ENCODE measurements around the gene MYL10. TPM values are rescaled to one million over a fixed set of nuclear protein-coding genes. Genes with fewer than 3 reads are reported as not detected.

The MYL10 gene
- total RNA-seq, 1 experiment from 2014 or later = 0.30 TPM

DNA sequence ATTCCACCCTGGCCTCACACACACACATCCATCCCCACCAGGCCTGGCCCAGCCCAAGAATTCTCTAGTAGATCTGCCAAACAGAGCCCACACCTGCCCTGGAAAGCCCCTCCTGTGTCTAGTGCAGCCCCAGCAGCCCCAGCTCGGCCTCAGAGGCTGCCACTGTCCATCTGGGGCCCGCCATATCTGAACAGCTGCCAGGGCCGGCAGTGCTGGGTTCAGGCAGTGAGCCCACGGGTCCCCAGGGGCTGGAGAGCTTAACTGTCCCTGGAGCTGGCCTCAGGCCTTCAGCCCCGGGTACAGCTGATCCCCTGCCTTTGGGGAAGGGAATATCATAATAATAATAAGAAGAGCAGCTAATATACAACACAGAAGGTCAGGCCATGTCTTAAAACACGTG, 574 bp downstream of the MYL10 start:
- ChIA-PET POLR2A (ENCODE audit: low non-redundant PET) (no interaction called here), CTCF (no interaction called here)
- Histone ChIP-seq H3K4me1 (ENCODE audit: insufficient read depth, low read length, poor library complexity, severe bottlenecking) (peaks cover 22% of the 10 kb centered on the region), H3K27ac (ENCODE audit: low read depth, low read length, poor library complexity, severe bottlenecking) (no peak overlapping the region), H3K36me3 (ENCODE audit: insufficient read depth, low read length, poor library complexity, severe bottlenecking) (no peaks in the 10 kb centered on the region), H3K27me3 (replicated peaks; ENCODE audit: insufficient read depth, low read depth, low read length, poor library complexity) (no peaks in the 10 kb centered on the region), H3K4me3 (ENCODE audit: low read depth, low read length, poor library complexity, severe bottlenecking) (no peak overlapping the region), H3K9me3 (ENCODE audit: low read depth, low read length, poor library complexity, severe bottlenecking) (no peaks in the 10 kb centered on the region)
- no peak for DNase-seq (ENCODE audit: low spot score)
- intact Hi-C loops (cut with micrococcal nuclease; ENCODE audit: unreplicated experiment) = no loop called here
- no TSS peak for BruUV-seq (replicated peaks)
- TF ChIP-seq EZH2 (IDR thresholded peaks at IDR 0.05; ENCODE audit: borderline replicate concordance, low read depth, low read length, poor library complexity, severe bottlenecking) = no peak
- TF ChIP-seq, protein P1, sequence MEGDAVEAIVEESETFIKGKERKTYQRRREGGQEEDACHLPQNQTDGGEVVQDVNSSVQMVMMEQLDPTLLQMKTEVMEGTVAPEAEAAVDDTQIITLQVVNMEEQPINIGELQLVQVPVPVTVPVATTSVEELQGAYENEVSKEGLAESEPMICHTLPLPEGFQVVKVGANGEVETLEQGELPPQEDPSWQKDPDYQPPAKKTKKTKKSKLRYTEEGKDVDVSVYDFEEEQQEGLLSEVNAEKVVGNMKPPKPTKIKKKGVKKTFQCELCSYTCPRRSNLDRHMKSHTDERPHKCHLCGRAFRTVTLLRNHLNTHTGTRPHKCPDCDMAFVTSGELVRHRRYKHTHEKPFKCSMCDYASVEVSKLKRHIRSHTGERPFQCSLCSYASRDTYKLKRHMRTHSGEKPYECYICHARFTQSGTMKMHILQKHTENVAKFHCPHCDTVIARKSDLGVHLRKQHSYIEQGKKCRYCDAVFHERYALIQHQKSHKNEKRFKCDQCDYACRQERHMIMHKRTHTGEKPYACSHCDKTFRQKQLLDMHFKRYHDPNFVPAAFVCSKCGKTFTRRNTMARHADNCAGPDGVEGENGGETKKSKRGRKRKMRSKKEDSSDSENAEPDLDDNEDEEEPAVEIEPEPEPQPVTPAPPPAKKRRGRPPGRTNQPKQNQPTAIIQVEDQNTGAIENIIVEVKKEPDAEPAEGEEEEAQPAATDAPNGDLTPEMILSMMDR (conservative IDR thresholded peaks at IDR 0.05; ENCODE audit: low read depth, low read length) = no peak

DNA sequence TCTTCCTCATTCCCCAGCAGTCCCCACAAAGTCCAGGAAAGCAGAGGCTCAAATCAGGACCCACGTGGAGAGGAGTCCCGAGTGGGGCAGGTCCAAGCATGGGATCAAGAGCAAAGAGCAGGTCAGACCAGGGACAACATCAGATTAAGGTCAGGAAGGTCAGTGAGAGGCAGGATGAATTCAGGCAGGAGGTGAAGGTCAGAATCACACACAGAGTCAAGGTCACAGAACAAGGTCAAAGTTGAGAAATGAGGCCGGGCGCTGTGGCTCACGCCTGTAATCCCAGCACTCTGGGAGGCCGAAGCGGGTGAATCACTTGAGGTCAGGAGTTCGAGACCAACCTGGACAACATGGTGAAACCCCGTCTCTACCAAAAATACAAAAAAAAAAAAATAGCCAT, 2.3 kb downstream of the MYL10 start:
- Histone ChIP-seq H3K27ac (ENCODE audit: low read depth, low read length, poor library complexity, severe bottlenecking) (no peak overlapping the region), H3K4me3 (ENCODE audit: low read depth, low read length, poor library complexity, severe bottlenecking) (no peak overlapping the region), H3K36me3 (ENCODE audit: insufficient read depth, low read length, poor library complexity, severe bottlenecking) (no peaks in the 10 kb centered on the region), H3K9me3 (ENCODE audit: low read depth, low read length, poor library complexity, severe bottlenecking) (no peaks in the 10 kb centered on the region), H3K27me3 (replicated peaks; ENCODE audit: insufficient read depth, low read depth, low read length, poor library complexity) (no peaks in the 10 kb centered on the region), H3K4me1 (ENCODE audit: insufficient read depth, low read length, poor library complexity, severe bottlenecking) (peaks cover 22% of the 10 kb centered on the region)
- intact Hi-C loops (cut with micrococcal nuclease; ENCODE audit: unreplicated experiment) = no loop called here
- no TSS peak for BruUV-seq (replicated peaks)
- POLR2A ChIA-PET (ENCODE audit: low non-redundant PET) = no interaction called here
- TF ChIP-seq EZH2 (IDR thresholded peaks at IDR 0.05; ENCODE audit: borderline replicate concordance, low read depth, low read length, poor library complexity, severe bottlenecking) = no peak
- TF ChIP-seq, protein P1 (conservative IDR thresholded peaks at IDR 0.05; ENCODE audit: low read depth, low read length) = no peak
- CTCF ChIA-PET = no interaction called here
- DNase-seq (ENCODE audit: low spot score) = no peak

DNA sequence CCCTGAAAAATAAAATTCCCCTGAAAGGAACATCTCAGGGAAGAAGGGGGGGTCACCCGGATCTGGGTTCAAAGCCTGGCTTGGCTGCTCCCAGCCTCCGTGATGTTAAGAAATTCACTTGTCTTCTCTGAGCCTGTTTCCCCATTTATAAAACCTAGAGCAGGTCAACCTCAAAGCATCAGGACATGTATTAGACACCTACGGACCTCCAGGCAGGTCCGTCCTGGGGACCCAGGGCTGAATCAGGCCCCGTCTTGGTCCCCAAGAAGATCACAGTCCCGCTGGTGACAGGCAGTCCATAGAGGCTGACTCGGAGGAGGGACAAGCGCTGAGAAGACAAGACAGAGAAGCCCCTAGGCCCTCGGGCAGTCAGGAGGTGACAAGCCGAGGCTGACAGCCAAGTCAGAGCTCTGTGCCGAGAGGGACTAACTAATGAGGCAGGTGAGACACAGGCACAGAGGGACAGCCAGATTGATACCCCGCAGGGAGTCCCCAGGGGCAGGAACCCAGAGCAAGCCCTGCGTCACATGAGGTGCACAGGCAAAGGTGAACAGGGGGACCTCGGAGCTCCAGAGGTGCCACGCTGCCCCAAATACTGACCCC, 2.9 kb downstream of the MYL10 start:
- intact Hi-C loops (cut with micrococcal nuclease; ENCODE audit: unreplicated experiment) = no loop called here
- BruUV-seq (replicated peaks) = no TSS peak
- Histone ChIP-seq H3K4me3 (ENCODE audit: low read depth, low read length, poor library complexity, severe bottlenecking) (no peak overlapping the region), H3K9me3 (ENCODE audit: low read depth, low read length, poor library complexity, severe bottlenecking) (no peaks in the 10 kb centered on the region), H3K36me3 (ENCODE audit: insufficient read depth, low read length, poor library complexity, severe bottlenecking) (no peaks in the 10 kb centered on the region), H3K27ac (ENCODE audit: low read depth, low read length, poor library complexity, severe bottlenecking) (no peak overlapping the region), H3K27me3 (replicated peaks; ENCODE audit: insufficient read depth, low read depth, low read length, poor library complexity) (no peaks in the 10 kb centered on the region), H3K4me1 (ENCODE audit: insufficient read depth, low read length, poor library complexity, severe bottlenecking) (peaks cover 22% of the 10 kb centered on the region)
- ChIA-PET CTCF (no interaction called here), POLR2A (ENCODE audit: low non-redundant PET) (no interaction called here)
- no peak for TF ChIP-seq EZH2 (IDR thresholded peaks at IDR 0.05; ENCODE audit: borderline replicate concordance, low read depth, low read length, poor library complexity, severe bottlenecking)
- TF ChIP-seq, protein P1 (conservative IDR thresholded peaks at IDR 0.05; ENCODE audit: low read depth, low read length) = no peak
- DNase-seq (ENCODE audit: low spot score) = no peak

All from A673 (cell line).